Mucosa of descending colon (tissue), 3 donors: ENCODE results near the gene ALDH1A2. TPM values are rescaled to one million over a fixed set of nuclear protein-coding genes. Genes with fewer than 3 reads are reported as not detected.
"Not testable (repeated sequence)": the region's sequence is repeated elsewhere in the genome, so short reads cannot be mapped to it uniquely, and the experiment has no call there.

ENCODE experiments used
- ATAC-seq: fragments of 200-7000 bp; cut with Tn5 transposase; one replicate; pipeline ENCODE4 v1.9.1; 2020; ENCODE audit warnings: mild to moderate bottlenecking, moderate library complexity
- DNase-seq, 3 donors: peaks; one replicate each; pipeline ENCODE4 v3.0.0-alpha.2; 2020
- H3K36me3 ChIP-seq: fragments of 200-600 bp; one replicate; pipeline ENCODE4 v1.8.0; 2021; ENCODE audit warnings: low read depth, mild to moderate bottlenecking
- H3K4me1 ChIP-seq: fragments of 200-600 bp; one replicate; pipeline ENCODE4 v1.8.0; 2021; ENCODE audit warnings: low read depth, mild to moderate bottlenecking
- H3K4me3 ChIP-seq: fragments of 200-600 bp; one replicate; pipeline ENCODE4 v1.8.0; 2021; ENCODE audit warnings: mild to moderate bottlenecking
- H3K9me3 ChIP-seq: fragments of 200-600 bp; one replicate; pipeline ENCODE4 v1.8.0; 2021; ENCODE audit warnings: mild to moderate bottlenecking
- intact Hi-C, 2 donors: fragments of 100-400 bp; cut with DNase I in 1 of 2; cut with micrococcal nuclease in 1 of 2; formaldehyde crosslinking; loops; one replicate each; pipeline versions ENCODE4 v1.11.0 to v1.11.1; 2022; cut with DNase I, micrococcal nuclease
- total RNA-seq, 3 donors: library from RNA; stranded (reverse); fragmentation: NEBNext Ultra II Directional in 2 of 3; extraction: Animal tissue kit (Norgen Biotek cat#: 25700) in 2 of 3; gene quantifications; one replicate each; pipeline versions ENCODE4 v1.2.1 to v1.2.4, GENCODE V29; 2021 to 2023
- TF ChIP-seq, protein P1 (sequence below): fragments of 200-600 bp; IDR thresholded peaks from one replicate; pipeline ENCODE4 v1.8.0; 2022; ENCODE audit warnings: antibody characterized with exemption, mild to moderate bottlenecking
- donor health status: DM: no; HTN: no; CAD: no; lungs with moderate emphysema.
- donor health status: DM: no; HTN: no; CAD: no.
- donor health status: DM: no; HTN: yes; CAD: no.

The ALDH1A2 gene
- total RNA-seq, 3 donors from 2014 or later: 0.55 to 8.6 (median 4.3) TPM

DNA sequence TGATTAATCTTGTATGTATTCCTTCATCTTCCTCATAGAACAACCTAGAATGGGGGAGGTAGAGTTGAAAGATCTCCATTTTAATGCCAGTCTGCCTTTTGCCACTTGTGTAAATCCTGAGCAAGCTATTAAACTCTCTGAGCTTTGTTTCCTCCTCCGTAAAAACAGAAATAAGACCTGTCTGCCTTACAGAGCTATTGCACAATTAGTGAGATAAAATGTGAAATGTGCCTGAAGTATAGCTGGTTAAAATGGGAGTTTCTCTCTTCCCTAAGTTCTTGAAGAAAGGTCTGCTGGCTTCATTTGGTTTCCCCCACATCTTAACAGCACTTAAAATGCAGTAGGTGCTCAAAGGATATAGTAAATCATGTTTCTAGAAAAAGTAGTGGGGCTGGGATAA, 19.0 kb downstream of the ALDH1A2 start:
- ATAC-seq (peak; percentile 55), DNase-seq (no peak)
- TF ChIP-seq, protein P1, sequence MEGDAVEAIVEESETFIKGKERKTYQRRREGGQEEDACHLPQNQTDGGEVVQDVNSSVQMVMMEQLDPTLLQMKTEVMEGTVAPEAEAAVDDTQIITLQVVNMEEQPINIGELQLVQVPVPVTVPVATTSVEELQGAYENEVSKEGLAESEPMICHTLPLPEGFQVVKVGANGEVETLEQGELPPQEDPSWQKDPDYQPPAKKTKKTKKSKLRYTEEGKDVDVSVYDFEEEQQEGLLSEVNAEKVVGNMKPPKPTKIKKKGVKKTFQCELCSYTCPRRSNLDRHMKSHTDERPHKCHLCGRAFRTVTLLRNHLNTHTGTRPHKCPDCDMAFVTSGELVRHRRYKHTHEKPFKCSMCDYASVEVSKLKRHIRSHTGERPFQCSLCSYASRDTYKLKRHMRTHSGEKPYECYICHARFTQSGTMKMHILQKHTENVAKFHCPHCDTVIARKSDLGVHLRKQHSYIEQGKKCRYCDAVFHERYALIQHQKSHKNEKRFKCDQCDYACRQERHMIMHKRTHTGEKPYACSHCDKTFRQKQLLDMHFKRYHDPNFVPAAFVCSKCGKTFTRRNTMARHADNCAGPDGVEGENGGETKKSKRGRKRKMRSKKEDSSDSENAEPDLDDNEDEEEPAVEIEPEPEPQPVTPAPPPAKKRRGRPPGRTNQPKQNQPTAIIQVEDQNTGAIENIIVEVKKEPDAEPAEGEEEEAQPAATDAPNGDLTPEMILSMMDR: no peak

DNA sequence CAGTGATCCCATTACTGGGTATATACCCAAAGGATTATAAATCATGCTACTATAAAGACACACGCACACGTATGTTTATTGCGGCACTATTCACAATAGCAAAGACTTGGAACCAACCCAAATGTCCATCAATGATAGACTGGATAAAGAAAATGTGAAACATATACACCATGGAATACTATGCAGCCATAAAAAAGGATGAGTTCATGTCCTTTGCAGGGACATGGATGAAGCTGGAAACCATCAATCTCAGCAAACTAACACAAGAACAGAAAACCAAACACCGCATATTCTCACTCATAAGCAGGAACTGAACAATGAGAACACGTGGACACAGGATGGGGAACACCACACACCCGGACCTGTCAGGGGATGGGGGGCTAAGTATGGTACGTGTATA, 20.1 kb downstream of the ALDH1A2 start:
- H3K4me3 ChIP-seq, DNase-seq, H3K4me1 ChIP-seq, ATAC-seq, H3K36me3 ChIP-seq, intact Hi-C loops, H3K9me3 ChIP-seq: not testable (repeated sequence)

More for the DNA sequence above, 19.0 kb downstream of the ALDH1A2 start:
- intact Hi-C loops: no loop called here
- Histone ChIP-seq H3K9me3 (no peaks in the 10 kb centered on the region), H3K36me3 (no peaks in the 10 kb centered on the region), H3K4me3 (no peak overlapping the region), H3K4me1 (no peaks in the 10 kb centered on the region)

DNA sequence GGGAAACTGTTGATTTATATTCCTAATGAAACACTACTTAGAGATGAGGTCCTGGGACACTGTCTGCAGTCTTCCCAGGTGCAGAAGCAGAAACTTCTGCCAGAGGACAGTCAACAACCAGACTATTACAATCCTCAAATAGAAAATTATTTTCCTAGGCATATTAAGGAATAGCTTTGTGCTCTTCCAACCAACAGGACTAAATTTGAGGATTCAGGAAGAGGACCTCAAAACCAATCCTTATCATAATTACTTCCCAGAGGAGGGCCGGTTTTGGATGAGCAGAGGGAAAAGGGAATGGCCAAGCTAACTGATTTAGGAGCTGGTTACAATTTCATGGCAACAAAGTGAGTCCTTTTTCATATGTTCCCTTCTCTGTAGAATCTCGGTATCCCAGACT, 21.0 kb downstream of the ALDH1A2 start:
- ATAC-seq: no peak
- Histone ChIP-seq H3K9me3 (no peaks in the 10 kb centered on the region), H3K4me1 (peaks cover 11% of the 10 kb centered on the region), H3K4me3 (no peak overlapping the region), H3K36me3 (no peaks in the 10 kb centered on the region)
- no peak for DNase-seq
- intact Hi-C loops: no loop called here
- TF ChIP-seq, protein P1: no peak

DNA sequence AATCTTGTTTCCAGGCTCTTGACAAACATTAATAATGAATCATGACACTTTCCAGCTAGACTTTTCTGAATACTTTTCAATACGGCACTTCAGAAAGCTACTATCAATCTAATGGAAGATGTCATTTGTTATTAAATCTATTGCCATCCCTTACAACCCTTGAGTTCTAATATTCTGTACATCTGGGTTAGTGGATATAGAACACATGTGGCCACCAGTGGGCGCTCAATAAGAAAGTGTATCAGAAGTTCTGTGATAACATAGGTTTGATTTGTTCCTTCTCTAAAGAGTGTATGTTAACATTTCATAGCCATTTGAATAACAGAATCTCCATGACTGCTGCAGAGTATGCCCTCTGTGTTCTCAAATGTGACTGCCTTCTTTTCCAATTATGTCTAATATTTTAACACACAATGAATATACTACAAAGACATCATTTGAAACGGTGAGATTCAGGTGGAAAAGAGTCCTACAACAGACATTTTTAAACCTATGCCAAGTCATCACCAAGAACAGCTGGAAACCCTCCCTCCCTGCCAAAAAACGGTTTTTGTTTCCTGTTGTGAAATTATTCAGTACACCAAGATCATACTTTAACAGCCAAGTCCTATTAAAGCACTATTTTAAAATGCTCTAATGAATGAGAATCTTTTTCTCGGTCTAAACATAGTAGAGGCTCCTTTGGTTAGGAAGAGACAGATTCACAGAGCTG, 22.2 kb downstream of the ALDH1A2 start:
- ATAC-seq (no peak), DNase-seq (peak in 2 of 3 donors; percentile 37 to 86)
- Histone ChIP-seq H3K9me3 (no peaks in the 10 kb centered on the region), H3K4me1 (peaks cover 18% of the 10 kb centered on the region), H3K36me3 (no peaks in the 10 kb centered on the region), H3K4me3 (no peak overlapping the region)
- TF ChIP-seq, protein P1: peak; percentile 39
- intact Hi-C loops: no loop called here

DNA sequence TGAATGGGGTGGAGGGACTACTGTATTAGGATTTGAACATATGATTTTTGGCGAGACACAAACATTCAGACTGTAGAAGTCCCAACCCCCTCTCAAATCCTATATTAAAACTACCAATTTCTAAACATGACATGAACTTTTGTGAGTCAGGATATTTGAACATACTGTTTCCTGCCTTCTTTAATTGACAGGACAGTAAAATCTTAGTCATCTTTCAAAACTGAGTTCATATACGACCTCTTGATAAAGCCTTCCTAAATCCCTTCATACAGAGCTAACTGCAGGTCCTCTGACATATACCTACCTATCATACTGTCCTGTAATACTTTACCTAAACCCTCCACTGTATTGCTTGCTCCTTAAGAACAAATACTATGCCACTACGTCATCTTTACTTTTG, 23.5 kb downstream of the ALDH1A2 start:
- Histone ChIP-seq H3K4me3 (no peak overlapping the region), H3K36me3 (no peaks in the 10 kb centered on the region), H3K9me3 (no peaks in the 10 kb centered on the region), H3K4me1 (peaks cover 18% of the 10 kb centered on the region)
- DNase-seq (no peak), ATAC-seq (no peak)
- TF ChIP-seq, protein P1: no peak
- intact Hi-C loops: no loop called here

DNA sequence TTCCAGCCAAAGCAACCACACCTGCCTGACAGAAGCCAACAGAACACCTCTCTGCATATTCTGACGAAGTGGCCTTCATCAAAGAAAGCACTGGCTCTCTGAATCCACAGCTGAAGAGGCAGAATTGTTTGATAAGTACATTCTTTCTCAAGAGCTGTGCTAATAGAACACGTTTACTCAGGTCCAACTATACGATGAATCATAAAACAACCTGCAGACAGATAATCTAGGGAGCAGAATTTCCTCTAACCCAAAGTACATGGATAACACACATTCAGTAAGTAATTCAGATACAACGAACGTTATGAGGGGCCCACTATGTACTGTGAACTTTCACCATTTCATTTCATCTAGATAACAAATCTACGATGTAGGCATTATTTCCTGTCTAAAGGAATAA, 25.4 kb downstream of the ALDH1A2 start:
- DNase-seq (no peak), ATAC-seq (peak; percentile 66)

More for the DNA sequence above, 25.4 kb downstream of the ALDH1A2 start:
- Histone ChIP-seq H3K9me3 (no peaks in the 10 kb centered on the region), H3K4me1 (peaks cover 18% of the 10 kb centered on the region), H3K36me3 (no peaks in the 10 kb centered on the region), H3K4me3 (no peak overlapping the region)
- TF ChIP-seq, protein P1: no peak
- intact Hi-C loops: no loop called here
